Measurements from ENCODE around the gene PLBD2.
"Not testable (repeated sequence)": the region's sequence is repeated elsewhere in the genome, so short reads cannot be mapped to it uniquely, and the experiment has no call there.

PLBD2 gene

DNA sequence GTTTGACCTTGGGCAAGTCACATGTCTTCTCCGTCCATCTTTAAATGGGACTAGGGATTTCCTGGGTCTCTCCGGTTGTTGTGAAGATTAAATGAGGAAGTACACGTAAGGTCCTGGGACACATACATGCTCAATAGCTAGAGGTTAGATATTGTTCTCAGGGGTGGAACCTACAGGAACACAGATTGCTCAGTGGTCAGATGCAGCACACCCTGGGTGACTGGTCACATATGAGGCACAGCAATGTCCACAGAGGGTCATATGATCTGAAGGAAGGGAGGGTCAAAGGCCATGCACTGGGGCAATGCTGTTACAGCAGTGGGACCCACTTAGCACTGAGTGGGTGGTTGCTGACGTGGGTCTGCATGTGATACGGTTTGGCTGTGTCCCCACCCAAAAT is 12.0 kb upstream of the PLBD2 start:
- no peak for DNase-seq (ENCODE audit: low read depth)
- no peak overlapping the region for H3K4me3 ChIP-seq (ENCODE audit: control insufficient read depth, low read depth, low read length)
- no peak for TF ChIP-seq CTCF (IDR thresholded peaks at IDR 0.05; ENCODE audit: control insufficient read depth, insufficient read depth, low read depth, low read length, missing control alignments)

DNA sequence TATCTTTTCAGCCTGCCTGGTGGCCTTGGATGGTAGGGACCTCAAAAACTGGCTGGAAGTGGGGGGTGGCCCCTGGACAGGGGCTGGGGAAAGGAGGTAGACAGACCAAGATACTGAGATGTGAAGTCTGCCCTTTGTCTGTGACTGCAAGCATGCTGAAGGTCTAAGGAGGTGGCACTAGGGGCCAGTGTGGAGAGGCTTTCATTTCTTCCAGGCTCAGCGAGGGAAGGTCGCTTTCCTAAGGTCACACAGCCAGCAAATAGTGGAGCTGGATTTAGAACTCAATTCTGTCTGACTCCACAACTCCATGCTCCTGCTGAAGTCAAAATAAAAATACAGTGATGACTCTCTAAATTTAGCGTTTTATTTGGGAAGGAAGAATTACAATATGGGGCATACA is 11.3 kb upstream of the PLBD2 start:
- no peak for DNase-seq (ENCODE audit: low read depth)
- TF ChIP-seq CTCF (IDR thresholded peaks at IDR 0.05; ENCODE audit: control insufficient read depth, insufficient read depth, low read depth, low read length, missing control alignments), result no peak
- H3K4me3 ChIP-seq (ENCODE audit: control insufficient read depth, low read depth, low read length), result no peak overlapping the region

DNA sequence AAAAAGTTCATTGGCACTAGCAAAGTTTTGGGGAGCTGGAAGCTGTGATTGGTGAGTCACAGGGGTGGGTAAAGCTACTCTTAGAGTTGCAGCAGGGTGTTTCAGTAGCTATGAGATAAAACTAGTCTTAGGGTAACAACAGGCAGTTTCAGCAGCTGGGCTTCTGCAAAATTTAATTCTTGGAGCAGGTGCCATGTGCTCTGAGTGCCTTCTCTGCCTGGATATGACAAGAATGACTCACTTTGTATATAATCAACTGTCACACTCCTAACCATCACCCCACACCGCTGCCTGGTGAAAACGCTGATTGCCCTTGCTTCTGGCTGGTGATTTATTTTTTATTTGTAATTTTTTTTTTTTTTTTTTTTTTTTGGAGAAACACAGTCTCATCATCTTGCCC is 10.5 kb upstream of the PLBD2 start:
- no peak for TF ChIP-seq CTCF (IDR thresholded peaks at IDR 0.05; ENCODE audit: control insufficient read depth, insufficient read depth, low read depth, low read length, missing control alignments)
- no peak overlapping the region for H3K4me3 ChIP-seq (ENCODE audit: control insufficient read depth, low read depth, low read length)
- no peak for DNase-seq (ENCODE audit: low read depth)

DNA sequence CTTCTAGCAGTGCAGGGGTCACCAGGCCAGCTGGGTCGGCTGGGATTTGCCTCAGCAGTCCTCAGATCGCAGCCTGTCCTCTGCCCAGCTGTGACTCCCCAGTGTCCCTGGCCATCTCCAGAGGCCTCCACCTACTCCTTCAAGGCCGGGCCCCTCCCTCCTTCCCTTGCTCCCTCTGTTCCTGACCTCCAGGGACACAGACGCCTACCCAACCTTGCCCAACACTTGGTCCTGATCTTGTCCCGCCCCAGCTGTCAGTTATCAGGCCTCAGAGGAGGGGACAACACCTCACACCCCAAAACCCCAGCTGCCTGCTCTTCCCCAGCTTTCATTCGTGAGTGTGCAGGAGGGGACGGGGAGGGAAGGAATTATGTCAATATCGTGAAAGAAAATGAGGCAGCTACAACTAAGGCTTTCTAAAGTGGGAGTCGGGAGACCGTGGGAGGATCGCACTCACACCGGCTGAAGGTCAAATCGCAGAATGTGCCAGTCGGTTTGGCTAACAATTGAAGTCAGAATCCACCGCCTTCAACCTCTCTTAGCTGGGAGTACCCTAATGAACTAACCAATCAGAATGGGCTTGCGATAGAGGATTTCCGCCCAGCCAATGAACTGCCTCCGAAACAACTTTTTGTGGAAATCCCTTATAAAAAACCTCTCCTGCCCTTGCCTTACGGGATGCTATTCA is 9.4 kb upstream of the PLBD2 start:
- TF ChIP-seq CTCF (IDR thresholded peaks at IDR 0.05; ENCODE audit: control insufficient read depth, insufficient read depth, low read depth, low read length, missing control alignments), result no peak
- DNase-seq (ENCODE audit: low read depth), result no peak
- H3K4me3 ChIP-seq (ENCODE audit: control insufficient read depth, low read depth, low read length), result no peak overlapping the region

DNA sequence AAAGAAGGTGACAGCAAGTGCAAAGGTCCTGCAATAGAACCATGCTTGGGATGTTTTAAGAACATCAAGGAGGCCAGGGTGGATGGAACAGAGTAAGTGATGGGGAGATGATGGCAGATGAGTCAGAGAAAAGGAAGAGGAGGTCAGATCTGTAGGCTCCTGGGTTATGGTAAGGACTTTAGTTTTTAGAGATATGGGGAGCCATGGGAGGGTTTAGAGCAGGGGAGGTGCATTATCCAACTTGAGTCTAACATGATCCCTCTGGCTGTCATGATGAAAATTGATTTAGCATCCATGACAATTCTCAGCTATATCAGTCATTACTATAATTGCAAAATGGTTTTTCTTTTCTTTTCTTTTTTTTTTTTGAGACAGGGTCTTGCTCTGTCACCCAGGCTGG is 7.3 kb upstream of the PLBD2 start:
- no peak overlapping the region for H3K4me3 ChIP-seq (ENCODE audit: control insufficient read depth, low read depth, low read length)
- no peak for TF ChIP-seq CTCF (IDR thresholded peaks at IDR 0.05; ENCODE audit: control insufficient read depth, insufficient read depth, low read depth, low read length, missing control alignments)
- no peak for DNase-seq (ENCODE audit: low read depth)

DNA sequence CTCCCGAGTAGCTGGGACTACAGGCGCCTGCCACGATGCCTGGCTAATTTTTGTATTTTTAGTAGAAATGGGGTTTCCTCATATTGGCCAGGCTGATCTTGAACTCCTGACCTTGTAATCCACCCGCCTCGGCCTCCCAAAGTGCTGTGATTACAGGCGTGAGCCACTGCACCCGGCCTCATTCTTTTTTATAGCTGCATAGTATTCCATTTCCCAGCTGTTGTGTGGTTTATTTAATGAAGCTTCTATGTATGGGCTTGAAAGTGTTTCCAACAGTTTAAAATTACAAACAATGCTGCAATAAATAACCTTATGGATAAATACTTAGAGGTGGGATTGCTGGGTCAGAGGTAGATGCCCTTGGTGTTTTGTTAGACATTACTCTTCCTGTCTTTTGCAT is 4.2 kb upstream of the PLBD2 start:
- not testable (repeated sequence) for H3K4me3 ChIP-seq (ENCODE audit: control insufficient read depth, low read depth, low read length); DNase-seq (ENCODE audit: low read depth)

DNA sequence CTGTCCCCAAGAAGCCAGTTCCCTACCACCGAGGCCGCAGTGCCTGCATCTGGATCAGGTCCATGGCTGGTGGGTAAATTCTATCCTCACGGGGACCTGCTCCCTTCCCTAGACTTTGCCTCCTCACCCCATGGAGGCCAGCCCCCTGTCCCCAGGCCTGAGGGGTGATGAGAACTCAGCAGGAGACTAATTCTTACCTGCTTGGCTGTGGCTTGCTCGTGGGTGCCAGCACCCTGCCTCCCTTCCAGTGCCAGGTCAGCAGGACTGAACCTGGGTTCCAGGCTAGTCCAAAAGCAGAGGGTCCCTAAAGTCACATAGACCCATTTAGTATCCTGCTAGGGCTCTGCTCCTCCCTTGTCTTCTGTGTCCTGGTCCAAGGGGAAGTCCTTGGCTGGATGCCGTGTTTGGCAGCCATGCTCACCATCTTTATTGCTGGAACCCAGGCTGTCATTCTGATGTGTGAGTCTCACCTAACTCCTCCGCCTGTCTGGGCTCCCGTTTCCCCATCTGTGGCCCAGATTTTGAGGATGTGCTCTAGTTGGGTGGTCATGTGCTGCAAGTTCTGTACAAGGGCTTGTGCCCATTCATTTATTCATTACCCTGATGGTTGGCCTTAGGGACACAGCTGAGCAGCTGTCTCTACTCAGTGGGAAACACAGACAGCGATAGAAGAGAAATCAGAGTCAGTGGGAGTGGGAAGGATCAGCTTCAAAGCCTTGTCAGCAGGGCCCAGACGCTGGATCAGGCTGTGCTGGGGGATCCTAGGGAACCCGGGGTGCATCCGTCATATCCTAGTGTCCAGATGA is 949 bp downstream of the PLBD2 start:
- peak overlapping the region; percentile 99 for H3K4me3 ChIP-seq (ENCODE audit: control insufficient read depth, low read depth, low read length)
- no peak for DNase-seq (ENCODE audit: low read depth)
- no peak for TF ChIP-seq CTCF (IDR thresholded peaks at IDR 0.05; ENCODE audit: control insufficient read depth, insufficient read depth, low read depth, low read length, missing control alignments)

All from AG09309 (cell line).